IPS DF 4.7 (cell line): ENCODE data around the gene DAZAP2.
"Not testable (repeated sequence)": the region's sequence is repeated elsewhere in the genome, so short reads cannot be mapped to it uniquely, and the experiment has no call there.

Source experiments
- DNase-seq: peaks from one replicate; pipeline ENCODE4 v3.0.0-alpha.2; 2013; ENCODE audit warnings: low spot score; ENCODE audit errors: extremely low read depth

Gene DAZAP2

GRCh38 chr12:51247523-51248206 lies 9.0 kb downstream of the DAZAP2 start:
- DNase-seq, result no peak

- DNase-seq, result no peak
Measured at GRCh38 chr12:51253276-51253675, 14.7 kb downstream of the DAZAP2 start.

- DNase-seq, result no peak
Measured at GRCh38 chr12:51254536-51254935, 15.9 kb downstream of the DAZAP2 start.

GRCh38 chr12:51259600-51259999 lies 21.0 kb downstream of the DAZAP2 start:
- not testable (repeated sequence) for DNase-seq

- no peak for DNase-seq
Measured at GRCh38 chr12:51262758-51263177, 24.1 kb downstream of the DAZAP2 start.

GRCh38 chr12:51263341-51263740 lies 24.7 kb downstream of the DAZAP2 start:
- DNase-seq, result no peak

GRCh38 chr12:51264297-51264696 lies 25.7 kb downstream of the DAZAP2 start:
- DNase-seq, result no peak

GRCh38 chr12:51265024-51265423 lies 26.4 kb downstream of the DAZAP2 start:
- DNase-seq, result no peak

GRCh38 chr12:51269174-51270066 lies 30.8 kb downstream of the DAZAP2 start:
- no peak for DNase-seq

GRCh38 chr12:51270067-51270950 lies 31.7 kb downstream of the DAZAP2 start, which contains the start of gene SMAGP:
Gene SMAGP (minus strand): TSS chr12:51270415. CDS start chr12:51269278, 1,137 bp downstream.
- no peak for DNase-seq

GRCh38 chr12:51270951-51271518 lies 32.4 kb downstream of the DAZAP2 start:
- no peak for DNase-seq

- DNase-seq, result not testable (repeated sequence)
Measured at GRCh38 chr12:51272810-51273209, 34.2 kb downstream of the DAZAP2 start.

- DNase-seq, result no peak
Measured at GRCh38 chr12:51275088-51275487, 36.5 kb downstream of the DAZAP2 start.

- no peak for DNase-seq
Measured at GRCh38 chr12:51281202-51281924, 42.7 kb downstream of the DAZAP2 start.

GRCh38 chr12:51285843-51286242 lies 47.2 kb downstream of the DAZAP2 start:
- DNase-seq, result no peak

GRCh38 chr12:51291603-51292513 lies 53.2 kb downstream of the DAZAP2 start:
- DNase-seq, result not testable (repeated sequence)
